PC-3 (cell line): ENCODE measurements around the gene IL19. TPM values are rescaled to one million over a fixed set of nuclear protein-coding genes. Genes with fewer than 3 reads are reported as not detected.

Experiments
- ATAC-seq: fragments of 200-7000 bp; cut with Tn5 transposase; 2 replicates; pipeline ENCODE4 v1.9.1; 2020; ENCODE audit warnings: mild to moderate bottlenecking, moderate library complexity
- BruUV-seq: library from RNA; stranded (reverse); fragments of 400-500 nt; replicated peaks from 2 replicates; lab custom pipeline; 2021; lab: Mats Ljungman, UMichigan
- CTCF ChIA-PET: fragments of 300-600 bp; sonication (Branson Sonifier 250); formaldehyde crosslinking; loops from one replicate; lab custom pipeline; 2022; ENCODE audit warnings: antibody characterized with exemption; lab: Charles Lee
- POLR2A ChIA-PET: fragments of 300-600 bp; sonication (Branson Sonifier 250); formaldehyde crosslinking; loops from one replicate; lab custom pipeline; 2022; ENCODE audit warnings: antibody characterized with exemption; ENCODE audit not compliant: unreplicated experiment; lab: Charles Lee
- DNase-seq: peaks from one replicate; pipeline ENCODE4 v3.0.0-alpha.2; 2015
- H2AFZ ChIP-seq: fragments of 300-600 bp; sonication (generic); 2 replicates; pipeline ENCODE4 v1.6.0; 2016; ENCODE audit warnings: antibody characterized with exemption, low read length
- H3F3A ChIP-seq: fragments of 300-600 bp; sonication (generic); one replicate; pipeline ENCODE4 v1.6.0; 2017; ENCODE audit warnings: antibody characterized with exemption, low read length, control low read depth, mild to moderate bottlenecking; ENCODE audit not compliant: unreplicated experiment
- H3K27ac ChIP-seq: fragments of 300-600 bp; sonication (generic); 2 replicates; pipeline ENCODE4 v1.5.1; 2016; ENCODE audit warnings: mild to moderate bottlenecking, low read length
- H3K27me3 ChIP-seq: fragments of 300-600 bp; sonication (generic); 2 replicates; pipeline ENCODE4 v1.6.1; 2016; ENCODE audit warnings: low read length, mixed read lengths
- H3K36me3 ChIP-seq: fragments of 300-600 bp; sonication (generic); 2 replicates; pipeline ENCODE4 v1.6.1; 2016; ENCODE audit warnings: low read depth, mixed run types, low read length, mixed read lengths
- H3K4me1 ChIP-seq: fragments of 300-600 bp; sonication (generic); 2 replicates; pipeline ENCODE4 v1.5.1; 2016; ENCODE audit warnings: low read length; ENCODE audit not compliant: insufficient read depth
- H3K4me2 ChIP-seq: fragments of 300-600 bp; sonication (generic); 2 replicates; pipeline ENCODE4 v1.6.0; 2016; ENCODE audit warnings: low read length
- H3K4me3 ChIP-seq: fragments of 300-600 bp; sonication (generic); 2 replicates; pipeline ENCODE4 v1.5.1; 2016; ENCODE audit warnings: mild to moderate bottlenecking, low read length, mixed read lengths
- H3K79me2 ChIP-seq: fragments of 300-600 bp; sonication (generic); 2 replicates; pipeline ENCODE4 v1.6.1; 2017; ENCODE audit warnings: low read length, mixed read lengths
- H3K9ac ChIP-seq: fragments of 300-600 bp; sonication (generic); 2 replicates; pipeline ENCODE4 v1.6.0; 2016; ENCODE audit warnings: mild to moderate bottlenecking, low read length
- H3K9me2 ChIP-seq: fragments of 300-600 bp; sonication (generic); replicated peaks from 2 replicates; pipeline ENCODE4 v1.6.1; 2016; ENCODE audit warnings: mixed run types, low read length, mixed read lengths
- H3K9me3 ChIP-seq: fragments of 300-600 bp; sonication (generic); 2 replicates; pipeline ENCODE4 v1.6.1; 2016; ENCODE audit warnings: low read length, mixed read lengths
- H4K20me1 ChIP-seq: fragments of 300-600 bp; sonication (generic); 2 replicates; pipeline ENCODE4 v1.6.1; 2016; ENCODE audit warnings: low read length, mixed read lengths
- EZH2 ChIP-seq: fragments of 300-600 bp; sonication (generic); IDR thresholded peaks from one replicate; pipeline ENCODE4 v1.6.1; 2017; ENCODE audit warnings: antibody characterized with exemption, mild to moderate bottlenecking, low read length; ENCODE audit not compliant: unreplicated experiment
- EZH2phosphoT487 ChIP-seq: fragments of 300-600 bp; sonication (generic); IDR thresholded peaks from 2 replicates; pipeline ENCODE4 v1.6.1; 2018; ENCODE audit warnings: mild to moderate bottlenecking, antibody characterized with exemption, low read length, borderline replicate concordance
- intact Hi-C: fragments of 100-400 bp; cut with micrococcal nuclease; formaldehyde crosslinking; loops from 2 replicates; pipeline ENCODE4 v1.9.0; 2023
- total RNA-seq: library from RNA; depleted of rRNA; stranded (reverse); fragments of >200 nt; gene quantifications from 2 replicates; pipeline ENCODE4 v1.2.3, GENCODE V29; 2014
- TF ChIP-seq, protein P1 (sequence below): fragments of 300-600 bp; sonication (generic); conservative IDR thresholded peaks from 2 replicates; pipeline ENCODE4 v1.5.1; 2017; ENCODE audit warnings: antibody characterized with exemption, low read depth, mild to moderate bottlenecking, low read length

IL19 gene
- total RNA-seq, 1 experiment from 2014 or later, result not detected

DNA sequence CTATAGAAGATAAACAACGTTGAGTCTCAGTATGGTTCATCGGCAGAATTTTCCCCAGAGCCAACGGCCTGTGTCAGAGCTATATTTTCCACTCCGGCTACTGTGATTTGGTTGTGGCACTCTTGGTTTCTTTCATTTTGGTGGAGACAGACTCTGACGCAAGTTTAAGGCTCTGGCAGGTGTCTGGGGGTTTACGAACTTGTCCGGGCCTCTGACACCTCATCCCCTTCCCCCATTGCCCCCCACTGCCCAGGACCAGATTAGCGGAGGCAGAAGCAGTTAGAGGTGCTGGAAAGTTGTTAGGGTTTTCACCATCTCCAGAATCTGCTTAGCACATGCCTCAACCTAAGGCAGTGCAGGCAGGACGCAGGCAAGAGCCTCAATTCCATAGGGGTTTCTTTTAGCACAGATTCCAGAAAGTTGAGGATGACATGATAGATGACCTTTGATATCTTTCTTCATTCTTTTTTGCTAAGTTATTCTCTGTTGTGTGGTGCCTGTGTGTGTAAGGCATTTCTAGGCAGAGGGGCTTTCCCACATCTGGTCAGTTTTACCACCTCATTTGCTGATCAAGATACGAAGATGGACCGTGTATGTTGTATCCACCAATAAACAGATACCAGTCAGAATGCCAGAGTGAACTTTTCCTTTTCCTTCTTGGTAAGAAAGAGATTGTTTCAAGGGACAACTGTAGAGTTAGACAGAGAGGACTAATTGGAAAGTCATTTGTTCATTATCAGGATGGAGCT, 20.1 kb downstream of the IL19 start:
- Histone ChIP-seq H3K9me2 (no peaks in the 10 kb centered on the region), H3K27ac (no peak overlapping the region), H3K4me2 (no peak overlapping the region), H3K4me1 (no peaks in the 10 kb centered on the region), H3K9ac (no peak overlapping the region), H2AFZ (no peak overlapping the region), H3K4me3 (no peak overlapping the region), H3K36me3 (no peaks in the 10 kb centered on the region), H3K27me3 (peaks cover 53% of the 10 kb centered on the region), H4K20me1 (no peaks in the 10 kb centered on the region), H3K79me2 (no peaks in the 10 kb centered on the region), H3F3A (no peaks in the 10 kb centered on the region), H3K9me3 (no peaks in the 10 kb centered on the region)
- ATAC-seq (no peak), DNase-seq (no peak)
- POLR2A ChIA-PET, result interaction anchor here (0.6 kb wide), 1 partner anchor 138 kb away, joined by 4 read pairs; no protein-coding TSS in a partner anchor
- no peak for TF ChIP-seq EZH2
- TF ChIP-seq EZH2phosphoT487, result no peak
- TF ChIP-seq, protein P1, sequence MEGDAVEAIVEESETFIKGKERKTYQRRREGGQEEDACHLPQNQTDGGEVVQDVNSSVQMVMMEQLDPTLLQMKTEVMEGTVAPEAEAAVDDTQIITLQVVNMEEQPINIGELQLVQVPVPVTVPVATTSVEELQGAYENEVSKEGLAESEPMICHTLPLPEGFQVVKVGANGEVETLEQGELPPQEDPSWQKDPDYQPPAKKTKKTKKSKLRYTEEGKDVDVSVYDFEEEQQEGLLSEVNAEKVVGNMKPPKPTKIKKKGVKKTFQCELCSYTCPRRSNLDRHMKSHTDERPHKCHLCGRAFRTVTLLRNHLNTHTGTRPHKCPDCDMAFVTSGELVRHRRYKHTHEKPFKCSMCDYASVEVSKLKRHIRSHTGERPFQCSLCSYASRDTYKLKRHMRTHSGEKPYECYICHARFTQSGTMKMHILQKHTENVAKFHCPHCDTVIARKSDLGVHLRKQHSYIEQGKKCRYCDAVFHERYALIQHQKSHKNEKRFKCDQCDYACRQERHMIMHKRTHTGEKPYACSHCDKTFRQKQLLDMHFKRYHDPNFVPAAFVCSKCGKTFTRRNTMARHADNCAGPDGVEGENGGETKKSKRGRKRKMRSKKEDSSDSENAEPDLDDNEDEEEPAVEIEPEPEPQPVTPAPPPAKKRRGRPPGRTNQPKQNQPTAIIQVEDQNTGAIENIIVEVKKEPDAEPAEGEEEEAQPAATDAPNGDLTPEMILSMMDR, result no peak
- BruUV-seq, result no TSS peak
- intact Hi-C loops, result no loop called here
- CTCF ChIA-PET, result interaction anchor here (0.7 kb wide), 1 partner anchor 11 kb away, joined by 4 read pairs; no protein-coding TSS in a partner anchor

DNA sequence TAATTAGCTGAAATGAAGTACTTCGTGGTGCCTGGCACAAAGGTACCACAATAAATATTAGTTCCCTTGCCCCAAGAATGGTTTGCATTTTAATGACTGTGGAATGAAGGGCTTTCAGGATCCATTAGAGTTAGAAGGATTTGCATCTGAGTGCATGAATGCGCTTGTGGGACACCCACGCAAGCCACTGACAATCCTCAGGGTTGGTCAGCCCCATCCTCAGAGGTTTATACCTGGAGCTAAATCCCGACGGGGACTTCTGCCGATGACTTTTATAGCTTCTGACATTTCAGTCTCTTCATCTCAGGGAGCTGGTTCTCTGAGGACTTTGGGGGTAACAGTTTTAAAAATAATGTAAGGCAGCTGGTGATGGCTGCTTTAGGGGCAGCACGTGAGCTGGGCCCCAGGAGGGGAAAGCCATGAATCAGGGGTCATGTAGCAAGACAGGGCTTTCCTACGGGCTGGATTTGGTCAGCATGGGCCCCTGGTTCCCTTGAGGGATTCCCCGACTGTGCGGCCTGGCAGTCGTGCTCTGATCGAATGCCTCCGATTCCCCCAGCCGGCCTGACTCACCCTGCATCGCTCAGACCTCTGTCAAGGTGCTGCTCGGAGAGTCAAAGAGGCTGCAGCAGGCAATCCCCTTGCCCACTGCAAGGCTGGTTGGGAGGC, 22.5 kb downstream of the IL19 start:
- TF ChIP-seq, protein P1, result no peak
- TF ChIP-seq EZH2phosphoT487 (no peak), EZH2 (no peak)
- no peaks in the 10 kb centered on the region for H3K36me3 ChIP-seq
- H3K4me3 ChIP-seq, result no peak overlapping the region
- no peak overlapping the region for H3K27ac ChIP-seq
- H3K9me2 ChIP-seq, result no peaks in the 10 kb centered on the region
- POLR2A ChIA-PET, result no interaction called here
- BruUV-seq, result no TSS peak
- CTCF ChIA-PET, result no interaction called here
- H3K4me1 ChIP-seq, result no peaks in the 10 kb centered on the region
- ATAC-seq, result no peak
- intact Hi-C loops, result loop anchor here (1.0 kb wide), 1 partner anchor 11 kb away; no protein-coding TSS in a partner anchor
- DNase-seq, result no peak
- H3F3A ChIP-seq, result no peaks in the 10 kb centered on the region
- peaks cover 29% of the 10 kb centered on the region for H3K27me3 ChIP-seq
- no peak overlapping the region for H3K9ac ChIP-seq
- no peaks in the 10 kb centered on the region for H3K9me3 ChIP-seq
- no peaks in the 10 kb centered on the region for H4K20me1 ChIP-seq
- no peak overlapping the region for H3K4me2 ChIP-seq
- H2AFZ ChIP-seq, result no peak overlapping the region
- no peaks in the 10 kb centered on the region for H3K79me2 ChIP-seq

- Histone ChIP-seq H4K20me1 (no peaks in the 10 kb centered on the region), H3F3A (no peaks in the 10 kb centered on the region), H3K9ac (no peak overlapping the region), H3K4me2 (no peak overlapping the region), H3K27me3 (peaks cover 24% of the 10 kb centered on the region), H3K79me2 (no peaks in the 10 kb centered on the region), H3K4me3 (no peak overlapping the region), H3K4me1 (no peaks in the 10 kb centered on the region), H2AFZ (no peak overlapping the region), H3K9me3 (no peaks in the 10 kb centered on the region), H3K36me3 (no peaks in the 10 kb centered on the region), H3K9me2 (no peaks in the 10 kb centered on the region), H3K27ac (no peak overlapping the region)
- POLR2A ChIA-PET, result no interaction called here
- DNase-seq, result no peak
- no TSS peak for BruUV-seq
- ATAC-seq, result no peak
- TF ChIP-seq, protein P1, result no peak
- no peak for TF ChIP-seq EZH2
- no peak for TF ChIP-seq EZH2phosphoT487
- CTCF ChIA-PET, result no interaction called here
- intact Hi-C loops, result no loop called here
Measured at GRCh38 chr1:206793620-206794019, 23.0 kb downstream of the IL19 start.
